GM12874 (cell line): ENCODE data around the gene CER1.

Source experiments
- TF ChIP-seq, protein P1 (sequence below): IDR thresholded peaks from 2 replicates; pipeline ENCODE4 v1.5.1; 2011; ENCODE audit warnings: low read depth, mild to moderate bottlenecking, control low read depth, low read length, moderate library complexity; ENCODE audit not compliant: insufficient read depth

Gene CER1

DNA sequence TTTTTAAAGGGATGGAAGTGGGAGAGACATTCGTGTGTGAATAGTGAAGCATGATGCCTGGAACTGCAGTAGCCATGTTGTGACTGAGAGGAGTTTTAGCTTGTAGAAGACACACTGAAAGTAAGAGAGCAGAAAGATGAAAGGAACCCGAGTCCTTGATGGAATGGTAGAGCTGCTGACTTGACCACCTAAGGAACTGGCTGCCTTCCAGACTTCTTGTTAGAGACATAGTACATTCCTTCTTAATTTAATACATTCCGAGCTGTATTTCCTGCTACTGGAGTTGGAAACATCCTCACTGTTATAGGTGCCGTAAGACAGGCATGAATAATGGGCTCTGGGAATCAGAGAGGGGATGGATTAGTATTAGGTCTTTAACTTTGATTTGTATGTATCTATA is 7.4 kb downstream of the CER1 start:
- TF ChIP-seq, protein P1, sequence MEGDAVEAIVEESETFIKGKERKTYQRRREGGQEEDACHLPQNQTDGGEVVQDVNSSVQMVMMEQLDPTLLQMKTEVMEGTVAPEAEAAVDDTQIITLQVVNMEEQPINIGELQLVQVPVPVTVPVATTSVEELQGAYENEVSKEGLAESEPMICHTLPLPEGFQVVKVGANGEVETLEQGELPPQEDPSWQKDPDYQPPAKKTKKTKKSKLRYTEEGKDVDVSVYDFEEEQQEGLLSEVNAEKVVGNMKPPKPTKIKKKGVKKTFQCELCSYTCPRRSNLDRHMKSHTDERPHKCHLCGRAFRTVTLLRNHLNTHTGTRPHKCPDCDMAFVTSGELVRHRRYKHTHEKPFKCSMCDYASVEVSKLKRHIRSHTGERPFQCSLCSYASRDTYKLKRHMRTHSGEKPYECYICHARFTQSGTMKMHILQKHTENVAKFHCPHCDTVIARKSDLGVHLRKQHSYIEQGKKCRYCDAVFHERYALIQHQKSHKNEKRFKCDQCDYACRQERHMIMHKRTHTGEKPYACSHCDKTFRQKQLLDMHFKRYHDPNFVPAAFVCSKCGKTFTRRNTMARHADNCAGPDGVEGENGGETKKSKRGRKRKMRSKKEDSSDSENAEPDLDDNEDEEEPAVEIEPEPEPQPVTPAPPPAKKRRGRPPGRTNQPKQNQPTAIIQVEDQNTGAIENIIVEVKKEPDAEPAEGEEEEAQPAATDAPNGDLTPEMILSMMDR = no peak

DNA sequence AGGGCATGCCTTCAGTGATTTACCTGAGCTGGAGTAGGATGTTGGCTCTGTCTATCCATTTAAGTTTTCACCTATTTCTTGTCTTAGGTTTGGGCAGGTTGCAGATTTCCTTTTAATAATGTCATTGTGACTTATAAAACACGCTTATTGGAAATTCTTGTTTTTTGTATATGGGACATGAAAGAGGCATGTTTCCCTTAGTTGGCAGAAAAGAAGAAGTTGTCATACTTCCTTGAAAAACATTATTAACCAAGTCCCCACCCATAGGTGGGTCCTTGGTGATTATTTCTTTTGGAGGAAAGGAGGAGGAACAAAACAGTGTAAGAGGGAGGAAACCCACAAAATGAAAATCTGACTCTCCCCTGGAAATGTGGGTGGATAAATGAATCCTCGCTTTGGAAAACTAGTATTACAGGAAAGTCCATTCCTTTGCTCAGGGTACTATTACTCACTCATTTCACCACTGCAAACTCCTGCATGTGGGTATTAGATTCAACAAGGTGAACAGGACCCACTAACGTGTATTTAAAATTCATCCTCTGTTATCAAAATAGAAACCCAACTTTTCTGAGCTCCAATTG is 9.3 kb downstream of the CER1 start:
- TF ChIP-seq, protein P1 = no peak

DNA sequence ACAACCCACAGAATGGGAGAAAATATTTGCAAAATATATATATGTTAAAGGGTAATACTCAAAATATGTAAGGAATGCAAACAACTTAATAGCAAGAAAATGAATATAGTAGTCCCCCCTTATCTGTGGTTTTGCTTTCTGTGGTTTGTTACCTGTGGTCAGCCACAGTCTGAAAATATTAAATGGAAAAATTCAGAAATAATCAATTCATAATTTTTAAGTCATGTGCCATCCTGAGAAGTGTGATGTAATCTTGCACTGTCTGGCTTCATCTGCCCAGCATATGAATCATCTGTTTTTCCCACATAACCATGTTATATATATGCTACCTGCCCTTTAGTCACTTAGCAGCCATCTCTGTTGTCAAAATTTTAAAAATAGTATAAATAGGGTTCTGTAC is 11.7 kb downstream of the CER1 start:
- TF ChIP-seq, protein P1 = no peak

DNA sequence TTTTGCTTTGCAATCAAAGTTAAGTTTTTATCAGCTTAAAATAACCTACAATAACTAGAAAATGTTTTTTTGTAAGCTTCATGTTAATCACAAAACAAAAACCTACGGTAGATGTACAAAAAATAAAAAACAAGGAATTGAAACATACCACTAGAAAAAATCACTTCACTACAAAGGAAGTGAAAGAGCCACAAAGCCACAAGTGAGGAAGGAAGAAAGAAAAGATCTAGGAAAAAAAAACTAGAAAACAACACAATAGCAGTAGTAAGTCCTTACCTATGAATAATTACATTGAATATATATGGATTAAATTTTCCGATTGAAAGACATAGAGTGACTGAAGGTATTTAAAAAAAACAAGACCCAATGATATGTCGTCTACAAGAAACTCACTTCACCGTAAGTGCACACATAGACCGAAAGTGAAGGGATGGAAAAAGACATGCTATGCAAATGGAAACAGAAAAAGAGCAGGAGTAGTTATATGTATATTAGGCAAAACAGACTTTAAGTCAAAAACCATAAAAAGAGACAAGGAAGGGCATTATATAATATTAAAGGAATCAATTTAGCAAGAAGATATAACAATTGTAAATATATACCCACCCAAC is 15.9 kb downstream of the CER1 start:
- TF ChIP-seq, protein P1 = no peak

DNA sequence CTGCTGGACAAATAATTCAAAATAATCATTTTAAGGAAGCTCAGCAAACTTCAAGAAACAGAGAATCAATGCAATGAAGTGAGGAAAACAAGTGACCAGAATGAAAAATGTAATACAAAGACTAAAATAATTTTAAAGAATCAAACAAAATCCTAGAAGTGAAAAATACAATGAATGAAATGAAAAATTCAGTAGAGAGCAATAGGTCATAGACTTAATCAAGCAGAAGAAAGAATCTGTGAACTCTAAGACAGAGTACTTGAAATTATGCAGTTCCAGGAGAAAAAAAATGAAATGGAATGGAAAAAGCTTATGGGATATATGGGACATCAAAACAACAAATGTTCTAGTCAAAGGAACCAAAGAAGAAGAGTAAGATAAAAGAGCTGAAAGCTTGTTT is 17.5 kb downstream of the CER1 start:
- TF ChIP-seq, protein P1 = no peak

DNA sequence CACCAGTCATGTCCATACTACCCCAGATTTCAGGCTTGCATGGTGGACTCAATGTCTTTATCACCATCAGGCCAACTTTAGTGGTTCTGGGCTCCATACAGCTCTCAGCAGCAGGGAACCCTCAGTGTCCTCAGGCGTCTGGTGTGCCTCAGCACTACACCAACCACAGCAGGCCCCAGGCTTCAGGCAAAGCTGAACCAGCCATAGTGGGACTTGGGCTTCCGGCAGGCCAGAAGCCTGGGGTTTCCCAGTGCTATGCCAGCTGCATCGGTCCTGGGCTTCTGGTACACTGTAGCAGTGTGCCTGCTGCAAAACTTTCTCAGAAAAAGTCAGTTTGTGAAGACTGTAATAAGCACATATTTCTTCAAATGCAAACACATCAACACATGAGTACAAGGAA is 18.3 kb downstream of the CER1 start:
- TF ChIP-seq, protein P1 = no peak

DNA sequence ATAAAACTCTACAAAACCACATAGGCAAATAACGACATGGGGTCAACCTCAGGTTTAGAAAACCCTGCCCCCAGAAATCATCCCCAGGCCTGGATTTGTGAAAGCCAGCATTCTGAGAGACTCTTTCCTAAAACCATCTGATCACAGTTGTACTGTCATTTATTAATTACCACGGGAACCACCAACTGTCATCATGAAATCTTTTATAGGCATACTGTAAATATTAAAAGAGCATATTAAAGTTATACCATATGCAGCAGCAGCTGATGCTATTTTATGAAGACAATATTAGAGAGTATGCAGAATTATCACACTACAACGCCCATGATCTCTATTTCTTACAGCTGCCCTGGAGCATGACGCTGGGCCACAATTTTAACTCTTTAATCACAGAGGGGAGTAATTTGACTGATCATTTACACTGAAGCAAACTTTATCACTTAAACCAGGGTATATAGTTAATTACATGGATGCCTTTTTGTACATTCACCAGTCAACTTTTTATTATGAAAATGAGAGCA is 20.3 kb downstream of the CER1 start:
- TF ChIP-seq, protein P1 = no peak
